K562 (cell line): ENCODE results near the gene ASIC1. TPM values are rescaled to one million over a fixed set of nuclear protein-coding genes. Genes with fewer than 3 reads are reported as not detected.

Experiments
- ASH1L ChIP-seq: fragments of 450-650 bp; IDR thresholded peaks from 2 replicates; pipeline ENCODE4 v1.6.1; 2018; ENCODE audit warnings: borderline replicate concordance, mild to moderate bottlenecking, low read depth; ENCODE audit not compliant: partially characterized antibody
- BCL6 ChIP-seq: fragments of 250-450 bp; sonication (Bioruptor Pico); IDR thresholded peaks from 2 replicates; pipeline ENCODE4 v1.4.0; 2020
- CBX1 ChIP-seq: sonication (generic); IDR thresholded peaks from 2 replicates; pipeline ENCODE4 v1.6.1; 2016; ENCODE audit warnings: antibody characterized with exemption, low read depth, mild to moderate bottlenecking
- EHMT2 ChIP-seq: fragments of 450-650 bp; IDR thresholded peaks from 2 replicates; pipeline ENCODE4 v1.6.1; 2018; ENCODE audit warnings: antibody characterized with exemption
- ETV5 ChIP-seq: sonication (generic); formaldehyde crosslinking; IDR thresholded peaks from 2 replicates; pipeline ENCODE4 v1.4.0; 2020; ENCODE audit warnings: low read depth, mild to moderate bottlenecking, missing genetic modification reagents
- HNRNPL ChIP-seq: fragments of 200-400 bp; formaldehyde crosslinking; IDR thresholded peaks from 2 replicates; pipeline ENCODE4 v1.6.1; 2017; ENCODE audit warnings: low read depth, mild to moderate bottlenecking, low read length
- NR4A1 ChIP-seq, 2 experiments: fragments of 250-450 bp in 1 of 2; fragments of 450-650 bp in 1 of 2; sonication (Bioruptor Pico) in 1 of 2; IDR thresholded peaks; 2 replicates each; pipeline versions ENCODE4 v1.4.0 to v1.6.1; 2016 to 2020; ENCODE audit warnings: mild to moderate bottlenecking in 2 of 2, missing compliant biosample characterization in 1 of 2, missing genetic modification characterization in 1 of 2, moderate library complexity in 1 of 2
- PHF20 ChIP-seq: fragments of 450-650 bp; IDR thresholded peaks from 2 replicates; pipeline ENCODE4 v1.6.1; 2018; ENCODE audit not compliant: partially characterized antibody
- RB1 ChIP-seq: fragments of 450-650 bp; IDR thresholded peaks from 2 replicates; pipeline ENCODE4 v1.6.1; 2017; ENCODE audit warnings: low read depth, mild to moderate bottlenecking
- ZNF395 ChIP-seq: fragments of 200-800 bp; sonication (Bioruptor generic); IDR thresholded peaks from 2 replicates; pipeline ENCODE4 v1.6.1; 2017; ENCODE audit warnings: missing genetic modification characterization, missing compliant biosample characterization
- ZNF41 ChIP-seq: fragments of 250-450 bp; sonication (Bioruptor Pico); conservative IDR thresholded peaks from 2 replicates; pipeline ENCODE4 v1.4.0; 2020; ENCODE audit warnings: mild to moderate bottlenecking
- polyA plus RNA-seq, 8 experiments: library from polyadenylated mRNA; depleted of rRNA in 4 of 8; stranded (reverse) in 5 of 8; unstranded in 3 of 8; fragments of >200 nt; fragmentation: Nextera tagmentation in 2 of 8; fragmentation: Illumina TruSeq in 1 of 8; extraction: Ambion mirVana in 2 of 8; extraction: Trizol in 1 of 8; gene quantifications; 2 replicates each; pipeline versions ENCODE4 v1.2.1 to v1.2.3, GENCODE V29; 2011 to 2014; ENCODE audit warnings: inconsistent platforms in 1 of 8, missing spikeins in 1 of 8
- total RNA-seq, 7 experiments: library from RNA; depleted of rRNA in 6 of 7; stranded (reverse); fragments of >200 nt in 6 of 7; fragmentation: Illumina TruSeq in 2 of 7; extraction: Trizol in 2 of 7; gene quantifications; 2 replicates each; pipeline versions ENCODE4 v1.2.1 to v1.2.3, GENCODE V29; 2011 to 2021; ENCODE audit warnings: low replicate concordance in 1 of 7
- TF ChIP-seq, protein P1 (sequence below), 2 experiments: fragments of 450-650 bp; formaldehyde crosslinking in 1 of 2; IDR thresholded peaks; 2 replicates each; pipeline versions ENCODE4 v1.4.0 to v1.6.1; 2014 to 2020; ENCODE audit warnings: mild to moderate bottlenecking in 2 of 2, borderline replicate concordance in 1 of 2, low read depth in 1 of 2
- TF ChIP-seq, protein P2 (sequence below): fragments of 250-450 bp; sonication (Bioruptor Pico); IDR thresholded peaks from 2 replicates; pipeline ENCODE4 v1.8.0; 2022; ENCODE audit warnings: moderate library complexity, mild to moderate bottlenecking, inconsistent platforms
- TF ChIP-seq, protein P3 (sequence below), 2 experiments: fragments of 250-450 bp in 1 of 2; fragments of 450-650 bp in 1 of 2; sonication (Bioruptor Pico) in 1 of 2; IDR thresholded peaks; 2 replicates each; pipeline versions ENCODE4 v1.6.1 to v1.8.0; 2016 to 2021; ENCODE audit warnings: mild to moderate bottlenecking in 2 of 2, moderate library complexity in 2 of 2, missing compliant biosample characterization in 1 of 2, missing genetic modification characterization in 1 of 2

The ASIC1 gene
- total and polyA plus RNA-seq, 9 of the 15 experiments (the other 6 are each of a cell fraction or from before 2014, with no cell fraction given): 0.01 to 1.7 (median 0.45) TPM

GRCh38 chr12:50025187-50026059 lies 32.0 kb upstream of the ASIC1 start, which contains the start of gene RACGAP1 (continued):
- TF ChIP-seq, protein P1, sequence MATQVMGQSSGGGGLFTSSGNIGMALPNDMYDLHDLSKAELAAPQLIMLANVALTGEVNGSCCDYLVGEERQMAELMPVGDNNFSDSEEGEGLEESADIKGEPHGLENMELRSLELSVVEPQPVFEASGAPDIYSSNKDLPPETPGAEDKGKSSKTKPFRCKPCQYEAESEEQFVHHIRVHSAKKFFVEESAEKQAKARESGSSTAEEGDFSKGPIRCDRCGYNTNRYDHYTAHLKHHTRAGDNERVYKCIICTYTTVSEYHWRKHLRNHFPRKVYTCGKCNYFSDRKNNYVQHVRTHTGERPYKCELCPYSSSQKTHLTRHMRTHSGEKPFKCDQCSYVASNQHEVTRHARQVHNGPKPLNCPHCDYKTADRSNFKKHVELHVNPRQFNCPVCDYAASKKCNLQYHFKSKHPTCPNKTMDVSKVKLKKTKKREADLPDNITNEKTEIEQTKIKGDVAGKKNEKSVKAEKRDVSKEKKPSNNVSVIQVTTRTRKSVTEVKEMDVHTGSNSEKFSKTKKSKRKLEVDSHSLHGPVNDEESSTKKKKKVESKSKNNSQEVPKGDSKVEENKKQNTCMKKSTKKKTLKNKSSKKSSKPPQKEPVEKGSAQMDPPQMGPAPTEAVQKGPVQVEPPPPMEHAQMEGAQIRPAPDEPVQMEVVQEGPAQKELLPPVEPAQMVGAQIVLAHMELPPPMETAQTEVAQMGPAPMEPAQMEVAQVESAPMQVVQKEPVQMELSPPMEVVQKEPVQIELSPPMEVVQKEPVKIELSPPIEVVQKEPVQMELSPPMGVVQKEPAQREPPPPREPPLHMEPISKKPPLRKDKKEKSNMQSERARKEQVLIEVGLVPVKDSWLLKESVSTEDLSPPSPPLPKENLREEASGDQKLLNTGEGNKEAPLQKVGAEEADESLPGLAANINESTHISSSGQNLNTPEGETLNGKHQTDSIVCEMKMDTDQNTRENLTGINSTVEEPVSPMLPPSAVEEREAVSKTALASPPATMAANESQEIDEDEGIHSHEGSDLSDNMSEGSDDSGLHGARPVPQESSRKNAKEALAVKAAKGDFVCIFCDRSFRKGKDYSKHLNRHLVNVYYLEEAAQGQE (IDR thresholded peaks at IDR 0.05; ENCODE audit: borderline replicate concordance): no peak
- TF ChIP-seq, protein P1 (CRISPR knock-in tag; IDR thresholded peaks at IDR 0.05; ENCODE audit: low read depth): no peak
- TF ChIP-seq, protein P2, sequence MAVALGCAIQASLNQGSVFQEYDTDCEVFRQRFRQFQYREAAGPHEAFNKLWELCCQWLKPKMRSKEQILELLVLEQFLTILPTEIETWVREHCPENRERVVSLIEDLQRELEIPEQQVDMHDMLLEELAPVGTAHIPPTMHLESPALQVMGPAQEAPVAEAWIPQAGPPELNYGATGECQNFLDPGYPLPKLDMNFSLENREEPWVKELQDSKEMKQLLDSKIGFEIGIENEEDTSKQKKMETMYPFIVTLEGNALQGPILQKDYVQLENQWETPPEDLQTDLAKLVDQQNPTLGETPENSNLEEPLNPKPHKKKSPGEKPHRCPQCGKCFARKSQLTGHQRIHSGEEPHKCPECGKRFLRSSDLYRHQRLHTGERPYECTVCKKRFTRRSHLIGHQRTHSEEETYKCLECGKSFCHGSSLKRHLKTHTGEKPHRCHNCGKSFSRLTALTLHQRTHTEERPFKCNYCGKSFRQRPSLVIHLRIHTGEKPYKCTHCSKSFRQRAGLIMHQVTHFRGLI (CRISPR knock-in tag): no peak
- TF ChIP-seq ZNF41: no peak
- TF ChIP-seq BCL6 (CRISPR knock-in tag): no peak
- no peak for TF ChIP-seq NR4A1 (CRISPR knock-in tag; IDR thresholded peaks at IDR 0.05)
- no peak for TF ChIP-seq NR4A1 (tag; IDR thresholded peaks at IDR 0.05)
- TF ChIP-seq ETV5 (CRISPR knock-in tag): no peak
- no peak; the same call in 1 of the 2 replicates for TF ChIP-seq CBX1
- peak; percentile 78 for TF ChIP-seq ASH1L
- TF ChIP-seq RB1: no peak; the same call in 1 of the 2 replicates
- TF ChIP-seq, protein P3, sequence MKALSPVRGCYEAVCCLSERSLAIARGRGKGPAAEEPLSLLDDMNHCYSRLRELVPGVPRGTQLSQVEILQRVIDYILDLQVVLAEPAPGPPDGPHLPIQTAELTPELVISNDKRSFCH (CRISPR knock-in tag; IDR thresholded peaks at IDR 0.05): no peak
- TF ChIP-seq, protein P3 (tag; IDR thresholded peaks at IDR 0.05): no peak
- peak; percentile 44; the same call in 1 of the 2 replicates for TF ChIP-seq EHMT2
- peak; percentile 86 for TF ChIP-seq PHF20
- 0 out of 2 replicates have a peak, but pooled peaks have one; percentile 40 for TF ChIP-seq ZNF395
- no peak for TF ChIP-seq HNRNPL
